ENCODE measurements around the gene SLC22A23. TPM values are rescaled to one million over a fixed set of nuclear protein-coding genes. Genes with fewer than 3 reads are reported as not detected.

The SLC22A23 gene
- total RNA-seq, 4 donors from 2014 or later, result 7.6 to 13.1 (median 9.5) TPM

DNA sequence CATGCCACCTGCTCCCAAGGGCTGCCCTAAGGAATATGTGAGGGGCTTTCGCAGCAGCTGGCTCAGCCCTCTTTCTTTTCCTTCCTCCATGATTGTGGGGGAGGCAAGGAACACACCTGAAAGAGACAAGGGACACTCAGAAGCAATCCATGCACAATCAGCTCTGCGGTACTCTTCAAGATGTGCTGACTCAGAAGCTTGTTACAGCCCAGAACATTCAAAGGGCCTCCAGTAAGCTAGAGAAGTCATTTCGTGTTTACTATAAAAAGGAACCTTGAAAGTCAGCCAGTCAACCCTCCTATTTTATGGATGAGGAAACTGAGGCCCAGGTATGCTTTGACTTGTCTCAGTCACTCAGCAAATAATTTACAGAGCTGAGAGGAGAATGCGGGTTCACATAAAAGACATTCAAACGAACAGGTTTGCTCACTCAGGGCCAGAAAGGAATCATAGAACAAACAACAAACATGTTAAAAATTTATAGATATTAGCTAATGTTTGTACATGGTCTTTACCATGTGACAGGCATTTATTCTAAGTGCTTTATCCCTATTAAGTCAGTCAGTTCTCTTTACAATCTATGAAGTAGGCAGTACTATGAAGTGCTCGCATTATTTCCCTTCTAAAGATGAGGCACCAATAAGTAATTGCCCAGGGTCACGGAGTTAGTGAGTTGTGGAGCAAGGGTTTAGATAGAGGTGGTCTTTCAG, 37.7 kb upstream of the SLC22A23 start:
- 88% methylated on average over 7 of the region's 7 CpGs for WGBS
- no peak overlapping the region for H3K4me3 ChIP-seq
- no peak for DNase-seq (ENCODE audit: extremely low spot score)
- no peaks in the 10 kb centered on the region for H3K9me3 ChIP-seq
- H3K27ac ChIP-seq (replicated peaks in 1 of 4), result no peak overlapping the region
- intact Hi-C loops (cut with DNase I), result no loop called here
- no peak for TF ChIP-seq POLR2A (IDR thresholded peaks at IDR 0.05; ENCODE audit: low read depth)
- TF ChIP-seq, protein P1, sequence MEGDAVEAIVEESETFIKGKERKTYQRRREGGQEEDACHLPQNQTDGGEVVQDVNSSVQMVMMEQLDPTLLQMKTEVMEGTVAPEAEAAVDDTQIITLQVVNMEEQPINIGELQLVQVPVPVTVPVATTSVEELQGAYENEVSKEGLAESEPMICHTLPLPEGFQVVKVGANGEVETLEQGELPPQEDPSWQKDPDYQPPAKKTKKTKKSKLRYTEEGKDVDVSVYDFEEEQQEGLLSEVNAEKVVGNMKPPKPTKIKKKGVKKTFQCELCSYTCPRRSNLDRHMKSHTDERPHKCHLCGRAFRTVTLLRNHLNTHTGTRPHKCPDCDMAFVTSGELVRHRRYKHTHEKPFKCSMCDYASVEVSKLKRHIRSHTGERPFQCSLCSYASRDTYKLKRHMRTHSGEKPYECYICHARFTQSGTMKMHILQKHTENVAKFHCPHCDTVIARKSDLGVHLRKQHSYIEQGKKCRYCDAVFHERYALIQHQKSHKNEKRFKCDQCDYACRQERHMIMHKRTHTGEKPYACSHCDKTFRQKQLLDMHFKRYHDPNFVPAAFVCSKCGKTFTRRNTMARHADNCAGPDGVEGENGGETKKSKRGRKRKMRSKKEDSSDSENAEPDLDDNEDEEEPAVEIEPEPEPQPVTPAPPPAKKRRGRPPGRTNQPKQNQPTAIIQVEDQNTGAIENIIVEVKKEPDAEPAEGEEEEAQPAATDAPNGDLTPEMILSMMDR (IDR thresholded peaks at IDR 0.05), result no peak
- no peak for TF ChIP-seq POLR2AphosphoS5 (IDR thresholded peaks at IDR 0.05)
- TF ChIP-seq EP300 (IDR thresholded peaks at IDR 0.05), result no peak
- no peaks in the 10 kb centered on the region for H3K4me1 ChIP-seq
- no peaks in the 10 kb centered on the region for H3K27me3 ChIP-seq
- no peaks in the 10 kb centered on the region for H3K36me3 ChIP-seq

GRCh38 chr6:3490625-3490980, 33.8 kb upstream of the SLC22A23 start:
- TF ChIP-seq EP300 (IDR thresholded peaks at IDR 0.05) (no peak), POLR2A (IDR thresholded peaks at IDR 0.05; ENCODE audit: low read depth) (no peak), POLR2AphosphoS5 (IDR thresholded peaks at IDR 0.05) (no peak)
- TF ChIP-seq, protein P1 (IDR thresholded peaks at IDR 0.05), result no peak
- intact Hi-C loops (cut with DNase I), result no loop called here
- no peak overlapping the region for H3K4me3 ChIP-seq
- no peak overlapping the region for H3K27ac ChIP-seq (replicated peaks in 1 of 4)
- no peaks in the 10 kb centered on the region for H3K27me3 ChIP-seq
- no peaks in the 10 kb centered on the region for H3K36me3 ChIP-seq
- H3K4me1 ChIP-seq, result no peaks in the 10 kb centered on the region
- 95% methylated on average over 2 of the region's 2 CpGs for WGBS
- no peaks in the 10 kb centered on the region for H3K9me3 ChIP-seq
- no peak for DNase-seq (ENCODE audit: extremely low spot score)

GRCh38 chr6:3489961-3490624, 33.2 kb upstream of the SLC22A23 start:
- no peak overlapping the region for H3K4me3 ChIP-seq
- H3K9me3 ChIP-seq, result no peaks in the 10 kb centered on the region
- H3K4me1 ChIP-seq, result no peaks in the 10 kb centered on the region
- no peaks in the 10 kb centered on the region for H3K36me3 ChIP-seq
- DNase-seq (ENCODE audit: extremely low spot score), result no peak
- no peaks in the 10 kb centered on the region for H3K27me3 ChIP-seq
- intact Hi-C loops (cut with DNase I), result no loop called here
- H3K27ac ChIP-seq (replicated peaks in 1 of 4), result no peak overlapping the region
- TF ChIP-seq EP300 (IDR thresholded peaks at IDR 0.05), result no peak
- TF ChIP-seq POLR2A (IDR thresholded peaks at IDR 0.05; ENCODE audit: low read depth), result no peak
- TF ChIP-seq, protein P1 (IDR thresholded peaks at IDR 0.05), result no peak
- no peak for TF ChIP-seq POLR2AphosphoS5 (IDR thresholded peaks at IDR 0.05)
- WGBS, result 80% methylated on average over 11 of the region's 12 CpGs

DNA sequence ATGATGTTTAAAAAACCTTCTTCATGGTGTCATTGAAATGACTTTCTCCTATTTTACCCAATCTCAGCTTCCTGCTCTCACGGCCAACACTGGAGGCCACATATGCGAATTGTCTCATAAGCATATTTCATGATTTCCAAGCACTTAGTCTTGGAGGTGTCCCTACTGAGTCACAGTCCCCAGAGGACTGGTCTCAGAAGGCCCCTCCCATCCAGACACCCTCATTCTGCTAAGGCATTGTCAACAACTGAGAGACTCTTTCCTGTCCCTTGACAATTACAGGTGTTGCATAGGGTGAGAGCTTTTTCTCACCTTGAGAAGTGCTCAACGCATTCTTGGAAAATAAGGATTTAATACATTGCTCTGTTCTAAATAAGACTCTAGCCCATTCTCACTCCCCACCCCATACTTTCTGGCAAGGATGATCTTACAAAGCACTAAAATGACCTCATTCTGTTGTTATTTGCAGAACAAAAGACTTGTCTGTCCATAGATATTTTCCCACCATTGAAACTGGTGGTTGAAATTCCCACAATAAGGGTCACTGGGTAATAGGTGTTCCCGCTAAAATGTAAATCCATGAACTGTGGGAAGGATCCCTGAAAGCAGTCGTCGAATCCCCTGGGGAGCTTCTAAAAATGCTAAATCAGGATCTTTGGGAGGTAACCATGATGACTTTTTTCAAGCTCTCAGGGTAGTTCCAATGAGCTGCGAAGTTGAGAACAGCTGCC, 32.3 kb upstream of the SLC22A23 start:
- Histone ChIP-seq H3K4me3 (no peak overlapping the region), H3K27me3 (no peaks in the 10 kb centered on the region), H3K9me3 (no peaks in the 10 kb centered on the region), H3K4me1 (no peaks in the 10 kb centered on the region), H3K27ac (replicated peaks in 1 of 4) (no peak overlapping the region), H3K36me3 (no peaks in the 10 kb centered on the region)
- intact Hi-C loops (cut with DNase I), result no loop called here
- no peak for DNase-seq (ENCODE audit: extremely low spot score)
- TF ChIP-seq, protein P1 (IDR thresholded peaks at IDR 0.05), result no peak
- TF ChIP-seq EP300 (IDR thresholded peaks at IDR 0.05) (no peak), POLR2AphosphoS5 (IDR thresholded peaks at IDR 0.05) (no peak), POLR2A (IDR thresholded peaks at IDR 0.05; ENCODE audit: low read depth) (no peak)
- 68% methylated on average over 7 of the region's 7 CpGs for WGBS

Data from esophagus muscularis mucosa (tissue), 4 donors.